ENCODE measurements around the gene MDFIC2. TPM values are rescaled to one million over a fixed set of nuclear protein-coding genes. Genes with fewer than 3 reads are reported as not detected.

The MDFIC2 gene
- total RNA-seq, 2 experiments from 2014 or later: not detected

DNA sequence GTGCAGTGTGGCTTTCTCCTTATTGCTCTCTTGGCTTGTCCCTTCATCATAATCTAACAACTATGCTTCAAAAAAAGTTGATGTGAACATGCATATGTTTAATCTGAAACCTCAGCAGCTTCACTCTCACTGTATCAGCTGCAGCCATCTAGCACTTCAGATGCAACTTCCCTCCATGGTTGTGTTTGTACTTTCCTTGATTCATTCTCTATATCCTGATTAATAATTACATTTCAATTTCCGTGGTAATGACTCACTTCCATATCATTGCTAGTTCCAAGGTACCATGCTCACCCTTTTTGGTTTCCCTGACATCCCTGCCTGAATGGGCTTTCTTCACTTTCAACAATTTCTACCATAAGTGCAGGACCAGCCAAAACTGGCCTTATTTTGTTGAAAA, 51.2 kb downstream of the MDFIC2 start:
- Histone ChIP-seq H3K79me2 (ENCODE audit: insufficient read depth, low read depth, low read length) (no peaks in the 10 kb centered on the region), H3K9me3 (ENCODE audit: low read length) (no peaks in the 10 kb centered on the region), H3K36me3 (ENCODE audit: insufficient read depth, low read length) (no peaks in the 10 kb centered on the region), H2AFZ (ENCODE audit: low read length) (no peak overlapping the region), H3K9me2 (ENCODE audit: insufficient read depth, low read length) (no peaks in the 10 kb centered on the region), H3K4me1 (ENCODE audit: insufficient read depth, low read length, poor library complexity, severe bottlenecking) (no peaks in the 10 kb centered on the region), H3K4me2 (ENCODE audit: low read length) (no peak overlapping the region), H4K20me1 (ENCODE audit: insufficient read depth, low read length) (no peaks in the 10 kb centered on the region), H3K4me3 (ENCODE audit: low read depth, low read length, poor library complexity, severe bottlenecking) (no peak overlapping the region), H3K27ac (ENCODE audit: low read depth, low read length, poor library complexity, severe bottlenecking) (no peak overlapping the region)
- no peak for DNase-seq (ENCODE audit: low spot score)
- ChIA-PET CTCF (ENCODE audit: unreplicated experiment) (no interaction called here), POLR2A (no interaction called here)
- intact Hi-C loops (cut with micrococcal nuclease; ENCODE audit: unreplicated experiment): no loop called here
- TF ChIP-seq, protein P1, sequence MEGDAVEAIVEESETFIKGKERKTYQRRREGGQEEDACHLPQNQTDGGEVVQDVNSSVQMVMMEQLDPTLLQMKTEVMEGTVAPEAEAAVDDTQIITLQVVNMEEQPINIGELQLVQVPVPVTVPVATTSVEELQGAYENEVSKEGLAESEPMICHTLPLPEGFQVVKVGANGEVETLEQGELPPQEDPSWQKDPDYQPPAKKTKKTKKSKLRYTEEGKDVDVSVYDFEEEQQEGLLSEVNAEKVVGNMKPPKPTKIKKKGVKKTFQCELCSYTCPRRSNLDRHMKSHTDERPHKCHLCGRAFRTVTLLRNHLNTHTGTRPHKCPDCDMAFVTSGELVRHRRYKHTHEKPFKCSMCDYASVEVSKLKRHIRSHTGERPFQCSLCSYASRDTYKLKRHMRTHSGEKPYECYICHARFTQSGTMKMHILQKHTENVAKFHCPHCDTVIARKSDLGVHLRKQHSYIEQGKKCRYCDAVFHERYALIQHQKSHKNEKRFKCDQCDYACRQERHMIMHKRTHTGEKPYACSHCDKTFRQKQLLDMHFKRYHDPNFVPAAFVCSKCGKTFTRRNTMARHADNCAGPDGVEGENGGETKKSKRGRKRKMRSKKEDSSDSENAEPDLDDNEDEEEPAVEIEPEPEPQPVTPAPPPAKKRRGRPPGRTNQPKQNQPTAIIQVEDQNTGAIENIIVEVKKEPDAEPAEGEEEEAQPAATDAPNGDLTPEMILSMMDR (conservative IDR thresholded peaks at IDR 0.05; ENCODE audit: low read length): no peak
- no peak for TF ChIP-seq EZH2phosphoT487 (IDR thresholded peaks at IDR 0.05; ENCODE audit: borderline replicate concordance, low read depth, low read length)
- BruUV-seq (replicated peaks): no TSS peak

DNA sequence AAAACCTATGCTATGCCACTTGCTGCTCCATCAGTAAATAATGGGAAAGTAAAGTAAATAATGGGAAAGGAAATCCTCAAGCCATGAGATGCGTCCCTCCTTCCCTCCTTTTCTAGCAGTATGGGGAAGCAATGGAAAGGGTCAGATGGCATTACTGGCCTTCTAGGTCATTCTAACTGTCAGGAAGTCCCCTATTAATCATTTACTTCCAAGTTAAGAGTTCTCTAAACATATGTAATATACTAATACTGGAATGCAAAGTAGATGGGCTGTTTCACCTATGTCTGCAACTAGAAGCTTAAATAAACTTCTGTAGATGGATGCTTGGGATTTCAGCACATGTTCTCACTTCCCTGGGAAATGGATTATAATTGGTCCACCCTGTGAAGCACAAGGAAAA, 55.9 kb downstream of the MDFIC2 start:
- Histone ChIP-seq H3K36me3 (ENCODE audit: insufficient read depth, low read length) (no peaks in the 10 kb centered on the region), H4K20me1 (ENCODE audit: insufficient read depth, low read length) (no peaks in the 10 kb centered on the region), H3K4me1 (ENCODE audit: insufficient read depth, low read length, poor library complexity, severe bottlenecking) (no peaks in the 10 kb centered on the region), H3K9me2 (ENCODE audit: insufficient read depth, low read length) (no peaks in the 10 kb centered on the region), H3K9me3 (ENCODE audit: low read length) (no peaks in the 10 kb centered on the region), H3K27ac (ENCODE audit: low read depth, low read length, poor library complexity, severe bottlenecking) (no peak overlapping the region), H2AFZ (ENCODE audit: low read length) (no peak overlapping the region), H3K79me2 (ENCODE audit: insufficient read depth, low read depth, low read length) (no peaks in the 10 kb centered on the region), H3K4me2 (ENCODE audit: low read length) (no peak overlapping the region), H3K4me3 (ENCODE audit: low read depth, low read length, poor library complexity, severe bottlenecking) (no peak overlapping the region)
- BruUV-seq (replicated peaks): no TSS peak
- CTCF ChIA-PET (ENCODE audit: unreplicated experiment): no interaction called here
- intact Hi-C loops (cut with micrococcal nuclease; ENCODE audit: unreplicated experiment): no loop called here
- no peak for DNase-seq (ENCODE audit: low spot score)
- no peak for TF ChIP-seq EZH2phosphoT487 (IDR thresholded peaks at IDR 0.05; ENCODE audit: borderline replicate concordance, low read depth, low read length)
- TF ChIP-seq, protein P1 (conservative IDR thresholded peaks at IDR 0.05; ENCODE audit: low read length): no peak
- POLR2A ChIA-PET: interaction anchor here (0.6 kb wide), 1 partner anchor 71 kb away, joined by 3 read pairs; no protein-coding TSS in a partner anchor

DNA sequence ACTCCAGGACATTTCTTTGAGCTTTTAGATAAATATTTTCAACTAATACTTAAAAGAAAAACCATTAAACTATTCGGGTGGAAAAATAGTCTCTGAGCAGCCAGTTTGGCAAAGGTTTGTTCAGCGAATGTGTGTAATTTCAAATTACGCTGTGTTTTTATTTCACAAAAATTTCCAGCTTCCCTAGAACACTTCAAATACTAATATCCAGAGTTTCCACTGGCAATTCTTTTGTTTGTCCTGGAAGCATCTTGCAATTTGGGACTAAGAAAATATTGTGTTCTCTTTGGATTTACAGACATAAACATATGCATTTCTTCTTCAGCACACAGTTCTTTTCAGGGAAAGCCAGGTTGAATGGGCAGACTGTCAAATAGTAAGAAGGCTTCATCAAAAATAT, 61.9 kb downstream of the MDFIC2 start:
- DNase-seq (ENCODE audit: low spot score): no peak
- Histone ChIP-seq H3K4me2 (ENCODE audit: low read length) (no peak overlapping the region), H3K79me2 (ENCODE audit: insufficient read depth, low read depth, low read length) (no peaks in the 10 kb centered on the region), H3K4me3 (ENCODE audit: low read depth, low read length, poor library complexity, severe bottlenecking) (no peak overlapping the region), H3K27ac (ENCODE audit: low read depth, low read length, poor library complexity, severe bottlenecking) (no peak overlapping the region), H3K9me2 (ENCODE audit: insufficient read depth, low read length) (no peaks in the 10 kb centered on the region), H2AFZ (ENCODE audit: low read length) (no peak overlapping the region), H3K9me3 (ENCODE audit: low read length) (no peaks in the 10 kb centered on the region), H3K4me1 (ENCODE audit: insufficient read depth, low read length, poor library complexity, severe bottlenecking) (no peaks in the 10 kb centered on the region), H3K36me3 (ENCODE audit: insufficient read depth, low read length) (no peaks in the 10 kb centered on the region), H4K20me1 (ENCODE audit: insufficient read depth, low read length) (no peaks in the 10 kb centered on the region)
- BruUV-seq (replicated peaks): no TSS peak
- intact Hi-C loops (cut with micrococcal nuclease; ENCODE audit: unreplicated experiment): no loop called here
- ChIA-PET CTCF (ENCODE audit: unreplicated experiment) (no interaction called here), POLR2A (interaction anchor here (0.6 kb wide), 1 partner anchor 211 kb away, joined by 5 read pairs; no protein-coding TSS in a partner anchor)
- TF ChIP-seq EZH2phosphoT487 (IDR thresholded peaks at IDR 0.05; ENCODE audit: borderline replicate concordance, low read depth, low read length): no peak
- TF ChIP-seq, protein P1 (conservative IDR thresholded peaks at IDR 0.05; ENCODE audit: low read length): no peak

Measured in OCI-LY7 (cell line).